NCI-H526 (cell line): ENCODE measurements around the gene RRP7A.
"Not testable (repeated sequence)": the region's sequence is repeated elsewhere in the genome, so short reads cannot be mapped to it uniquely, and the experiment has no call there.

Source experiments
- DNase-seq, 2 experiments: peaks; one replicate each; lab custom pipeline; 2025; lab: John Stamatoyannopoulos, UW

Gene RRP7A

DNA sequence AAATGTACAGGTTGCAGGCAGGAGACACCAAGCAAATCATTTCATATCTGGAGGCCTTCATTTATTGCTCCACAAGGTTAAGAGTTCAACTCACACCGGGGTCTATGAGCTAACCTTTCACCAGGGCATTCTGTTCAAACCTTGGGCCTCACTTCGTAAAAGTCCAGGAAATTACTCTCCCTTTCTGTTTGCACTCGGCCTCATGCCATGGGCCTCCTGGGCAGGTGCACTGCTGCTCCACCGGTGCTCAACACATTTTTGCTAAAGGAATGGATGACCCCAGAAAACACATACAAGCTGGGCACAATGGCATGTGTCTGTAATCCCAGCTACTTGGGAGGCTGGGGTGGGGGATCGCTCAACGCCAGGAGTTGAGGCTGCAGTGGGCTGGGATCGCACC, 16.6 kb upstream of the RRP7A start:
- no peak for DNase-seq

DNA sequence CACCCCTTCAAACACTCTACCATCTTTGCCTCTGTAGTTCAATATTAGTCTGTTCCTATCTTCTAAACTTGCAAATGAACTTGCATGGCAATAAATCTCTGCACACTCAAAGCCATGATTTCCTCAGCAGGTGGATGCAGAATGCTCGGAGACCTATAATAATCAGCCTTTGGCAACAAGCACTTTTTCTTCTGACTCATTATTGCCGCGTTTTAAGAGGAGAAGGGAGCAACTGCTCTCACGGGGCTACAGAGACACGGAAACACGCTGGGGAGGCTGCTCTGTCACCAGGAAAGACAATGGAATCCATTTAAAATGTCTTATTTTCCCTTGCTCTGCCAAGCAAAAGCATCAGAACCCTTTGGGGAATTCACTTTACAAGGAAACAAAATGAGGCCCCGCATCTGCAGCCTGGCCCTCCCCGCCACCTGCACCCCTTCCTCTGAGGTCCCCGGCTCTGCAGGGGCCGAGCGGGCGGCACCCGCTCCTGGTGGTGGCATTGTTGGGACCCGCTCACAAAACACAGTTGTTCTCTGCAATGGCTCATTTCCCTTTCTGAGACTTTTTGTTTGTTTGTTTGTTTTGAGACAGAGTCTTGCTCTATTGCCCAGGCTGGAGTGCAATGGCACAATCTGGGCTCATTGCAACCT, 15.6 kb upstream of the RRP7A start:
- DNase-seq, result not testable (repeated sequence)

DNA sequence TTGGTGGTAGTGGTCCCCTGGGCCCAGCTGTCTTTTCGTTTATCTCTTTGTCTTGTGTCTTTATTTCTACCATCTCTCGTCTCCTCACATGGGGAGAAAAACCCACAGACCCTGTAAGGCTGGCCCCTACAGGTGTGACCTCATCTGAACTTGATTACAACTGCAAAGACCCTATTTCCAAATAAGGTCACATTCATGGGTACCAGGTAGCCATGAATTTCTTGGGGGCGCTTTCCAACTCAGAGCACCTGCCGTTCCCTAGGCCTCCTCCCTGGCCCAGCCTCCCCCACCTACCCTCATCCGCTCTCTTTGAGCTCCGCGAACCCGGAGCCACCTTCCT, 14.0 kb upstream of the RRP7A start:
- no peak for DNase-seq

DNA sequence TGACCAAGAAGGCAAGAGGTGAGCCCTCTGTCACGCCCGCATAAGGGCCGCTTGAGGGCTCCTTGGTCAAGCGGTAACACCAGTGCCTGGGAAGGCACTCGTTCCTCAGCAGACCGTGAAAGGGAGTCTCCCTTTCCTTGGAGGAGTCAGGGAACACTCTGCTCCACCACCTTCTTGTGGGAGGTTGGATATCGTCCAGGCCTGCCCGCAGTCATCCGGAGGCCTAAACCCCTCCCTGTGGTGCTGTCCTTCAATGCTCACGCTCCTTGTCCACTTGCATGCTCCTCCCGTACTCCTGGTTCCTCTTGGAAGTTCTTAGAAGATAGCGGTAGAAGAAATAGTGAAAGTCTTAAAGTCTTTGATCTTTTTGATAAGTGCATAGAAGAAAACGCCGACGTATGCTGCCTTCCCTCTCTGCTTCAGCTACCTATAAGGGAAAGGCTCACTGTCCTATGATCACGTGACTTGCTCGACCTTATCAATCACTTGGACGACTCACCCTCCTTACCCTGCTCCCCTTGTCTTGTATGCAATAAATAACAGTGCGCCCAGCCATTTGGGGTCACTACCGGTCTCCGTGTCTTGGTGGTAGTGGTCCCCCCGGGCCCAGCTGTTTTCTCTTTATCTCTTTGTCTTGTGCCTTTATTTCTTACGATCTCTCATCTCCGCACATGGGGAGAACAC, 11.9 kb upstream of the RRP7A start:
- DNase-seq, result not testable (repeated sequence)

DNA sequence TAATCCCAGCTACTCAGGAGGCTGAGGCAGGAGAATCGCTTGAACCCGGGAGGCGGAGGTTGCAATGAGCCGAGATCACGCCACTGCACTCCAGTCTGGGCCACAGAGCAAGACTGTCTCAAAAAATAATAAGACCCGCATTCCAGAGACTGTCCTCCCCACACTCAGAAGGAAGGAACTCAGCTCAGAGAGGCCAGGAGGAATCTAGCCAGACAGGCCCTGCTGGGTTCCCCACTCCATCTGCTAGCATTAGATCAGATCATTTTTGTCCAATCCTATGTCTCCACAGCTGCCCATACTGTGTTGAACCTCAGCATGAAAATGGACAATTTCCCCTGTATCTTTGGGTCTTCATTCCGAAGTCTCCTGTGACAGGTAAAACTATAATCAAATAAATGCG, 9.8 kb upstream of the RRP7A start:
- not testable (repeated sequence) for DNase-seq

DNA sequence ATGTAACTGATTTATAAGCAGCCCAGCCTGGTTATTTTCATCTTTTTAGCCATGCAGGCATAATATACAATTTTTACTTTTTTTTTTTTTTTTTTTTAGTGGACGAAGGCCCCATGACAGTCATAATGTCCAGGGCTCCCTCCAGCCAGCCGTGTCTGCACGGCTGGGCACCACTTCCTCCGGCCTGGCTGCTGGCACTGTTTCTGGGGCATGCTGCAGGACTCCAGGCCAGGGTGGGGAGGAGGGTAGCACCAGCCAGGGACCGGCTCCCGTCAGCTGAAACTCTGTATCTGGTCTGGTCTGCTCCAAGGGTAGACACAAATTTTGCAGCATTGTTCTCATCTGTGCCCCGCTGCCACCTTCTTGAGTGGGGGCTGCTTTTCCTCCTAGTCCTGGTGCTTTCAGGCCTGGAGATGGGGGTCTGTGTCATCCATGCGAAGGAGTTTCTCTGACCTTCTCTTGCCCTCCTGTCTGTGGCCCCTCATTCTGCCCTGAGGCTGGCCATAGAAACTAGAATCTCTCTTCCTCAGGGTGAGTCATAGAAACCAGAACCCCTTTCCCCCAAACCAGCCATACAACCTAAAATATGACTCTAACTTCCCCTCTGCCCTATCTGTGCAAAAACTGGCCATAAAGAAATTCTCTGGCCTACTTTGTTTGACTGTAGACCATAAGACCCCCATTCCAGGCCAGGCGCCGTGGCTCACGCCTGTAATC, 9.2 kb upstream of the RRP7A start:
- no peak for DNase-seq

DNA sequence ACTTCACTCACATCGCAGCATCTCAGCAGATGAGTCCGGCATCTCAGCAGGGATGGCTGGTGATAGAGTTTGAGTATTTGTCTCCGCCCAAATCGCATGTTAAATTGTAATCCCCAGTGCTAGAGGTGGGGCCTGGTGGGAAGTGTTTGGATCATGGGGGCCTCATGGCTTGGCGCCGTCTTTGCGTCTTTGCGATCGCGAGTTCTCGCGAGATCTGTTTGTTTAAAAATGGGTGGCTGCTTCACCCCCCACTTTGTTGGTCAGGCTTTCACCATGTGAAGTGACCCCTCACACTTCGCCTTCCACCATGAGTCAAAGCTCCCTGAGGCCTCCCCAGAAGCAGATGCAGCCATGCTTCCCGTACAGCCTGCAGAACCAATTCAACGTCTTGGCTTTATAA, 3.0 kb upstream of the RRP7A start:
- no peak for DNase-seq

DNA sequence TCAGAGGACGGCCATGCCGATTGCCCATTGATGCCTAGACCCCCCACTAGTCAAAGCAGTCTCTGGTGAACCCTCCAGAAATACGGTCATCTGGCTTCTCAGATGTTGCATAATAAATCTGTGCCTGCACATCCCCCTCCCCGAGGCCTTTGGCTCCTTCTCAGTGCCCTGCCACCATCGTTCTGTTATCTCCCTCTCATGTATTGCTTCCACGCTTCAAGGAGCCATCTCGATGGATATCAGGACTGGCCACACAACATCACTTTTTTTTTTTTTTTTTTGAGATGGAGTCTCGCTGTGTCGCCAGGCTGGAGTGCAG, 1.6 kb upstream of the RRP7A start:
- DNase-seq, result no peak

DNA sequence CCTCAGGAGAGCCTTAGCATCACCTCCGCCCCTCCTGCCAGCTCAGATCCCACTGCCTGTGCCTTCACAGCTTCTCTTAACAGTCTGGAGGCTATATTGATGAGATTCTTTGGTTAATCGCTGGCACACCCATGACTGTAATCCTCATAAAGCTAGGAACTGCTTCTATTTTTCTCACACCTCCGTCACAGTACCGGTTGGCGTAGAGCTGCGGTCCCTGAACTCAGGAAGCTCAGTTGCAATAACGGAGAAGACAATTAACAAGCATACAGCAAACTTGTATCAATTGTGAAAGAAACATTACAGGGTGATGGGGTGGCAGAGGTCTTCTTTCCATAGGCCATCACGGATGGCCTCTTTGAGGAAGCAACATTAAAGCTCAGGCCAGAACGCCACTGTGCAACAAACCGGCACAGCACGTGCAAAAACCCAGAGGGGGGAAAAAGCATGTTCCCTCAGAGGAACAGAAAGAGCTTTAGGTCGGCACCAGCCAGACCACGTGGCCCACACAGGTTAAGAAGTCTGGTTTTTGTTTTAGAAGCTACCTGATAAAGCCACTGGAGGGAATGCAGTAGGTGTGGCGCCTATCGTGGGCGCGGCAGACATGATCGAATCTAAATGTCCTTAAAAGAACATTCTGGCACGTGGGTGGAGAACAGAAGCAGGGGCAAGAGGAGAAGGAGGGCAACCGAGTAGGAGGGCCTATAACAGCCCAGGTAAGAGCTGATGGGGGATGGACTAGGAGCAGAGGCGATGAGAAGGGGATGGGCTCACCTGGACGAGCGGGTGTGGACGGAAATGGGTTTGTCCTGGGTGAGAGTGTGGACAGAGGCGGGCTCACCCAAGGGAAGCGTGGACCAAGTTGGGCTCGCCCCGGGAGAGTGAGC, 715 bp downstream of the RRP7A start:
- DNase-seq, result not testable (repeated sequence)

DNA sequence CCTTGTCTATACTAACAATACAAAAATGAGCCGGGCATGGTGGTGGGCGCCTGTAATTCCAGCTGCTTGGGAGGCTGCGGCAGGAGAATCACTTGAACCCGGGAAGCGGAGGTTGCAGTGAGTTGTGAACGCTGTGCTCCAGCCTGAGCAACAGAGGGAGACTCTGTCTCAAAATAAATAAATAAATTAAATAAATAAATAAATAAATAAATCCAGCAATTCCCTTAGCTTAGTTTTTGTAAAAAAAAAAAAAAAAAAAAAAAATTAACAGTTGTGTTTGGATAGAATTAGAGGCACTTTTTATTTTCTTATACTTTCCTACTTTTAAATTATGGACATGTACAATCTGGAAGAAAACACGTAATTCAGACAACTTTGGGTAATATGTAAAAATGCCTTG, 2.5 kb downstream of the RRP7A start:
- DNase-seq, result not testable (repeated sequence)

DNA sequence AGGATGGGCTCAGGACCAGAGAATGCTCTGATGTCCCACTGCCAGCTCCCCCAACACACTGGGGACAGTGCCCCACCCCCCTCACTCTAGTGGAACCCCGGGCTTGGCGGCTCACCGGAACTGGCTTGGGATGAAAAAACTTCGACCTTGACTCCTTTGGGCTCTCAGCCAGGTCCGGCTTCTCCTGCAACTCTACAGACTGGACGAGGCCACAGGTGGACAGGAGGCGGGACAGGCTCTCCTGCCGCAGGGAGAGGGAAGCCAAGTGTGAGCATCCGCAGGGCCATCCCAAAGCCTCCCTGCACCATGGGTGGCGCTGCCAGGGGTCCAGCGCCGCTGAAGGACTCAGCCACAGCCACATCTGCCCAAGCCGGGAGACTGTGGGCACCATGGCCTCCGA, 3.7 kb downstream of the RRP7A start:
- no peak for DNase-seq

DNA sequence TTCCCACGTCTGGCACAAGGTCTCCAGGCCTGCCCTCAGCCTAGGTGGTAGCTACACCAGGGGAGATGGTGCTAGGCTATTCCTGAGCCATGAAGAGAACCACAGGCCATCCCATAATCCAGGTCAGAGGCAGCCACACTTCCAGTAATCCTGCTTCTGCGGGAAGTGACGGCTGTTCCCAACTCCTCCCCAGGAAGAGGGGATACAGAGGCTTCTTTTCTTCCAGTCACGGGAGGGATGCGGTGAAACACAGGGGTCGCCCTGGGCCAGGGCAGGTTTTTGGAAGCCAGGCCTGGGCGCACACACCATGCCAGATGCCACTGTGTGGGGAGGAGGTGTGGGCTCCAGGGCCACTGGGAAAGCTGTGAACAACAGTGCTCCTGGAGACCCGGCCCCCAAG, 4.3 kb downstream of the RRP7A start:
- DNase-seq, result not testable (repeated sequence)

DNA sequence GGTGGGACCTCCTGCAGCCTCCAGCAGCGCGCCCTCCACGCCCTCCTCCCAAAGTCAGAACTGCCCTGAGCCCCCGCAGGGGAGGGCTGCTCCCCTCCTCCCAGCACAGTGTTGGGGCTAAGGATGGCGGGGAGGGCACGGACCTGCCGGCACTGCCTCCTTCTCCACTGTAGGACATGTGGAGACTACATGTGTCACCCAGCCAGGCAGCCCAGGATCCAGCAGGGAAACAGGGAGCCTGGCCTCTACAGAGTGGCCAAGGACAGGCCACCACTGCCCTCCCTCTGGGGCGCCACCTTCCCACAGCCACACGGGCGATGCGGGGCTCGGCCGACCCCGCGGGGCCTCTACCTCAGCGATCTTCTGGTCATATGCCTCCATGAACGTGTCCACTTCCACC, 5.3 kb downstream of the RRP7A start:
- DNase-seq, result not testable (repeated sequence)

DNA sequence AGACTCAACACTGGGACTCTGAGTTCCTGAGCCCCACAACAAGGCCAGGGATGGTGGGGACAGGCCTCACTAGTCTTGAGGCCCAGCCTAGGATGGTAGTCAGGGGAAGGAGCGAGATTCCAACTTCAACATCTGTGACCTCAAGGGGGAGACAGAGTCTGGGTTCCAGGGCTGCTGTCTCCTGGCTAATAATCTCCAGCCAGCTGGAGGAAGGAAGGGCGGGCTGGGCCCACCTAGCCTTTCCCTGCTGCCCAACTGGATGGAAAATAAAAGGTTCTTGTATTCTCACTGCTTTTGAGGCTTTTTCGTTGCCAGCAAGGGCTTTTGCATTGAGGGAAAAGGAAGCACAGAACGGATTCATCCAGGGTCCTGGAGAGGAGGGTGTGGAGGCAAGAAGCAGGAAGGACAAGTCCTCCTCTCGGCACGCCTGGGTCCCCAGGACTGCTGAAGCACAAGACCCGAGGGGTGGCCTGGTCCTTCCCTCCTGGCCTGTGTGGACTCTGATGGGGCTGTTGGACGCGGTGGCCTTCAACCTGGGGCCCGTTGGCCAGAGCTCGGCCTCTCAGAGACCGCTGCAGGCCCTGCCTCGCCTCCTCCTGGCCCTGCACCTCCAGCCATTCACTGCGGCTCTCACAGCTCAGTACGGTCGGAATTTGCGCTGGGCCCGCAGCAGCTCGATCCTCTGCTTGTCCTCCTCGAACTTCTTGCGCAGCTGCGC, 7.2 kb downstream of the RRP7A start:
- peak in 1 of 2 experiments; percentile 6 for DNase-seq

DNA sequence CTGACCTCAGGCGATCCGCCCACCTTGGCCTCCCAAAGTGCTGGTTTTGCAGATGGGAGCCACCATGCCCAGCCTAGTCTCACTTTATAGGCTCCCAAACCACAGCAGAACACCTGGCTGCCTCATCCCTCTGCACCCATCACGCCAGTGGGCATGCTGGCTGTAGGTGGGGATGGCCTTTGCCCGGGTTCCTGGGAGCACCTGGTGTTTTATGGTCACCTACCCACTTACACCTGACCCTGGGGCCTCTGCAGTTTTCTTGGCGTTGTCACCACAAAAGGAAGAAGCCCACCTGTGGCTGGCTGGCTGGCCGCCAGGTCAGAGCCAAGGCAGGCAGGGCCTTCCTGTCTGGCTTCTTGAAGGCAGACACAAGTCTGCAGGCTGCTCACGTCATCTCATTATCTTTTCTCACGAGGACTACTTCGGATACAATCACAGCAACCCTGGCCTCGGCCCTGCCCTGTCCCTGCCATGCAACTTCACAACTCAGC, 8.2 kb downstream of the RRP7A start:
- no peak for DNase-seq

DNA sequence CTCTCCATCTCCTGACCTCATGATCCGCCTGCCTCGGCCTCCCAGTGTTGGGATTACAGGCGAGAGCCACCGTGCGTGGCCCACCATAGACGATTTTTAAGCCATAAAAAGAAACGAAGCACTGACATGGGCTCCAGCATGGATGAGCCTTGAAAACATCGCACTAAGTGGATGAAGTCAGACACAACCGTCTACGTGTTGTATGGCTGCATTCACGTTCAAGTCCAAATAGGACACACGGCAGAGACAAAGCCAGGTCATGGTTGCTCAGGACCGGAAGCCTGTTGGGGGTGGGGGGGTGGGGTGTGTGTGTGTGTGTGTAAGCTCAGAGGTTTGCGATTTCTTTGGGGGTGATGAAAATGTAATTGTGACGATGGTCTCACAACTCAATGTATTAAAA, 10.0 kb downstream of the RRP7A start:
- DNase-seq, result no peak

DNA sequence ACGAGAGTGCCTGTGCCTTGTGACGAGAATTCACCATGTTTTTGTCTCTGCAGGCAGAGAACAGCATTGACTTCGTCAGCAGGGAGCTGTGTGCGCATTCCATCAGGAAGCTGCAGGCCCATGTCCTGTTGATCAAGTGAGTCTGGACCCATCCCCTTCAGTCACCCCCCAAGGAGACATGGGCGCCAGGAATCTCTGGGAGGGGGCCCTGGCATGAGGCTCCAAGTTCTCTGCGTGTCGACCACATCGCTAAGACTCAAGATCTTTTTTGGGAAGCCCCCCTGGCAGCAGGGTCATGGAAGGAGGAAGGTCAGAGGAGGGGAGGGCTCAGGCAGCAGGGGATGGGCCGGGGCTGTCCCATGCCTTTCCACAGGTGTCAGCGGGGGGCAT, 10.6 kb downstream of the RRP7A start:
- not testable (repeated sequence) for DNase-seq

DNA sequence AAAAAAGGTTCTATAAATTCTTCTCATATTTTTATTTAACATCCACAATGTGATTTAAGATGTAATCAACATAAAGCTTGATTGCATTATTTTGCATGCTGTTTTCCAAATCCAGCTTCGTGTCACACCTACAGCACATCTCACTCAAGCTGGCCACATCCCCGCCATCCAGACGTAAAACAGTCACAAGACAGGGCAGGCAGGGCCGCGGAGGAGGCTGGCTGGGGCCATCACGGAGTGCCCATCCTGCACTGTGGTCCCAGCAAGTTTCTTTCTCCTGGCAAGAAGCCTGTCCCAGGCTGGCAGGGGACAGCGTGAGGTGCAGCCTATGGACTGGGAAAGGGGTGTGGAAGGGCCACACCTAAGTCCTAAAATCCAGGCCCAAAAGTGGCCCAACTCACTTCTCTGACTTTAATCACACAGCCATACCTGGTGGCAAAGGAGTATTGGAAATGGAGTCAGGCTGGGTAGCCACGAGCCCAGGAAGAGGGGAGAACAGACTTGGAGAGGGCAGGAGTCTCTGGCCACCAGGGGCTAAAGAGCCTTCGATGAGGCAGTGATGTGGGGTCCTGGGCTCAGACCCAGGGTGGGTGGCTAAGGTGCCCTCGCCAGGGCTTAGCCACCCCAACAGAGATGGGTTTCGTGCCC, 11.1 kb downstream of the RRP7A start:
- not testable (repeated sequence) for DNase-seq

DNA sequence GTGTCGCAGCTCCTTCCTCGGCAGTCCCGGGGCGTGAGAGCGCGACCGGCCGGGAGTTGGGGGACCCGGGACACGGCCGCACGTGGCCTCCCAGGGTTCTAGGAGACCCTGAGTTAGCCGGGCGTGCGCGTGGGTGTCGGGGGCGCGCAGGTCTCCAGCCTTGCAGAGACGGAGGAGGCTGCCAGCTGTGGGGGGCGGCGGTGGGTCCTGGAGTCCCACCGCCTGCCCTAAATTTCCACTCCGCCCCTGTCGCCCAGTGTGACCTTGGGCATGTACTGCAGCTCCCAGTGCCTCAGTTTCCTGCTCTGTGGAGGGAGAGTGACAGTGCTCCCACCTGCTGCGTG, 18.8 kb downstream of the RRP7A start:
- DNase-seq, result no peak

DNA sequence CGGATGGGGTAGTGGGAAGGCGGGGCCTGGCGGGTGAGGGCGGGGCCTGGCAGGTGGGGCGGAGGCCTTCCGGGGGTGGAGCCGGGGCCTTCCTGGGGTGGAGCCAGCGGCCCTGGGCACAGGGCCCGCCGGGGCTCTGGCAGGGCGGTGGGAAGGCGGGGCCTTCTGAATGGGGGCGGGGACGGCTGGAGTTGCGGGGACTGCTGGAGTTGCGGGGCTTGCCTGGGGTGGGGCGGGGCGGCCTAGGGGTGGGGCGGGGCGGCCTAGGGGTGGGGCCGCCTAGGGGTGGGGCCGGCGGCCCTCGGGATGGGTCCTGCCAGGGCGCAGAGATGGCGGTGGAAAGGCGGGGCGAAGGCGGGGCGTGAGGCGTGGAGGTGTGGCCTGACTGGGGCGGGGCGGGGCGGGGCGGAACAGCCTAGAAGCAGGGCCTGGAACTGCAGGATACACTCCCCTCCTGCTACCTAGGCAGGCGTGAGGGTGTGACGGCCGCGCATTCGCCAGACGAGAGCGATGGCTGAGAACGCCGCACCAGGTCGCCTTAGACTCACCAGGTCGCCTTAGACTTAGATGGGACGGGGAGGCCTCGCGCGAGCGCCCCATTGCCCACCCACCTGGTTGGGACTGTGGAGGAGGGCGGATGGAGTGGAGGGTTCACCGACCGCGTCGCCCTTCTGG, 19.3 kb downstream of the RRP7A start:
- DNase-seq, result peak; percentile 61 to 88

DNA sequence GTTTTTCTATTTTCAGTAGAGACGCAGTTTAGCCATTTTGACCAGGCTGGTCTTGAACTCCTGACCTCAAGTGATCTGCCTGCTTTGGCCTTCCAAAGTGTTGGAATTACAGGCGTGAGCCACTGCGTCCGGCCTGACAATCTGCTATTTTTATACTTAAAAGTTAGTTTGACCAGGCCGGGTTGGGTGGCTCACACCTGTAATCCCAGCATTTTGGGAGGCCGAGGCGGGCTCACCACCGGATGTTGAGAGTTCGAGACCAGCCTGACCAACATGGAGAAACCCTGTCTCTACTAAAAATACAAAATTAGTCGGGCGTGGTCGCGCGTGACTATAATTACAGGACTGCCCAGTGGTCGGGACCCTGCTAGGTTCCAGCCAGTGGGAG, 19.8 kb downstream of the RRP7A start:
- DNase-seq, result not testable (repeated sequence)
